SU-DHL-6 (cell line): ENCODE results near the gene SCFD2.

Experiments
- H2AFZ ChIP-seq: fragments of 200-600 bp; sonication (generic); 2 replicates; pipeline ENCODE4 v1.6.1; 2014; ENCODE audit warnings: low read depth, mild to moderate bottlenecking, moderate library complexity, mixed read lengths, antibody characterized with exemption, low read length; ENCODE audit not compliant: severe bottlenecking
- H3F3A ChIP-seq: fragments of 200-600 bp; shearing (Covaris generic); 2 replicates; pipeline ENCODE4 v1.6.0; 2016; ENCODE audit warnings: antibody characterized with exemption, mild to moderate bottlenecking; ENCODE audit not compliant: insufficient read depth
- H3K27ac ChIP-seq: fragments of 200-600 bp; sonication (generic); 2 replicates; pipeline ENCODE4 v1.5.1; 2016; ENCODE audit warnings: low read depth, mild to moderate bottlenecking, low read length, moderate library complexity, mixed read lengths
- H3K27me3 ChIP-seq: fragments of 200-600 bp; sonication (generic), shearing (Covaris generic); 2 replicates; pipeline ENCODE4 v1.6.0; 2014; ENCODE audit warnings: mild to moderate bottlenecking, low read length
- H3K36me3 ChIP-seq: fragments of 200-600 bp; sonication (generic); 2 replicates; pipeline ENCODE4 v1.6.1; 2014; ENCODE audit warnings: mild to moderate bottlenecking, low read length, mixed read lengths
- H3K4me2 ChIP-seq: fragments of 300-600, 200-600 bp; shearing (Covaris generic), sonication (generic); 2 replicates; pipeline ENCODE4 v1.6.0; 2014; ENCODE audit warnings: low read length, low read depth, mild to moderate bottlenecking; ENCODE audit not compliant: poor library complexity, severe bottlenecking
- H3K4me3 ChIP-seq: fragments of 200-600 bp; sonication (generic); 2 replicates; pipeline ENCODE4 v1.5.1; 2014; ENCODE audit warnings: antibody characterized with exemption, low read length, mild to moderate bottlenecking, mixed read lengths; ENCODE audit not compliant: insufficient read depth, poor library complexity, severe bottlenecking
- H3K79me2 ChIP-seq: fragments of 200-600 bp; sonication (generic); 2 replicates; pipeline ENCODE4 v1.6.1; 2014; ENCODE audit warnings: mild to moderate bottlenecking, low read length, moderate library complexity; ENCODE audit not compliant: insufficient read depth
- H3K9ac ChIP-seq: fragments of 200-600 bp; sonication (generic); 2 replicates; pipeline ENCODE4 v1.7.0; 2014; ENCODE audit warnings: mild to moderate bottlenecking, low read length
- H3K9me2 ChIP-seq: fragments of 200-600 bp; sonication (generic); replicated peaks from 2 replicates; pipeline ENCODE4 v1.6.1; 2014; ENCODE audit warnings: low read length; ENCODE audit not compliant: insufficient read depth
- H3K9me3 ChIP-seq: fragments of 200-600 bp; sonication (generic); 2 replicates; pipeline ENCODE4 v1.6.1; 2014; ENCODE audit warnings: low read length, mixed read lengths; ENCODE audit not compliant: insufficient read depth
- H4K20me1 ChIP-seq: fragments of 200-600 bp; sonication (generic); 2 replicates; pipeline ENCODE4 v1.6.1; 2014; ENCODE audit warnings: low read depth, mild to moderate bottlenecking, antibody characterized with exemption, low read length, moderate library complexity, mixed read lengths
- EZH2phosphoT487 ChIP-seq: fragments of 200-600 bp; sonication (generic), shearing (Covaris generic); conservative IDR thresholded peaks from 2 replicates; pipeline ENCODE4 v1.6.1; 2018; ENCODE audit warnings: mild to moderate bottlenecking, antibody characterized with exemption, low read length, moderate library complexity, mixed read lengths
- TF ChIP-seq, protein P1 (sequence below): fragments of 200-600 bp; sonication (generic); IDR thresholded peaks from one replicate; pipeline ENCODE4 v1.5.1; 2017; ENCODE audit warnings: antibody characterized with exemption, mild to moderate bottlenecking, low read length, moderate library complexity; ENCODE audit not compliant: insufficient read depth, poor library complexity, severe bottlenecking

Gene SCFD2

DNA sequence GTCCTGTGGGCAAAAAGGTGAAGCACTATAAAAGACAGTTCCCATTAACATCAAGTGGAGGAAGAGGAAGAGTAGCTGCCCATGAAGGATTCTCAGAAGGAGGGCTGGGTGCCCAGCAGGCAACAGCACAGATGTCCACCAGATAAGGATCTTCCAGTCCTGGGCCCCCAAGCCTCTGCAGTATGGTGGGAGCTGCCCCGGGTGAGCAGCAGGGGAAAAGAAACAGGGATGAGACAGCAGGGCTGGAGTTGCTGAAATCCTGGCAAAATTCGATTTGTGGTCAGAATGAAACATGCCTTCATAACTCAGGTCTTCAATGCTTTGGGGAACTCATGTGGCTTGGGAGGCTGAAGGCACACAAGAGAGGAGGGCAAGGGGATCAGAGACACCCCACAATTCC is 409.2 kb downstream of the SCFD2 start:
- Histone ChIP-seq H3K27me3 (no peaks in the 10 kb centered on the region), H3K9me2 (no peaks in the 10 kb centered on the region), H3K79me2 (no peaks in the 10 kb centered on the region), H3K4me2 (no peak overlapping the region), H3K27ac (no peak overlapping the region), H3K9ac (no peak overlapping the region), H3K36me3 (no peaks in the 10 kb centered on the region), H3K4me3 (no peak overlapping the region), H3F3A (no peaks in the 10 kb centered on the region), H4K20me1 (no peaks in the 10 kb centered on the region), H3K9me3 (no peaks in the 10 kb centered on the region), H2AFZ (no peak overlapping the region)
- TF ChIP-seq, protein P1, sequence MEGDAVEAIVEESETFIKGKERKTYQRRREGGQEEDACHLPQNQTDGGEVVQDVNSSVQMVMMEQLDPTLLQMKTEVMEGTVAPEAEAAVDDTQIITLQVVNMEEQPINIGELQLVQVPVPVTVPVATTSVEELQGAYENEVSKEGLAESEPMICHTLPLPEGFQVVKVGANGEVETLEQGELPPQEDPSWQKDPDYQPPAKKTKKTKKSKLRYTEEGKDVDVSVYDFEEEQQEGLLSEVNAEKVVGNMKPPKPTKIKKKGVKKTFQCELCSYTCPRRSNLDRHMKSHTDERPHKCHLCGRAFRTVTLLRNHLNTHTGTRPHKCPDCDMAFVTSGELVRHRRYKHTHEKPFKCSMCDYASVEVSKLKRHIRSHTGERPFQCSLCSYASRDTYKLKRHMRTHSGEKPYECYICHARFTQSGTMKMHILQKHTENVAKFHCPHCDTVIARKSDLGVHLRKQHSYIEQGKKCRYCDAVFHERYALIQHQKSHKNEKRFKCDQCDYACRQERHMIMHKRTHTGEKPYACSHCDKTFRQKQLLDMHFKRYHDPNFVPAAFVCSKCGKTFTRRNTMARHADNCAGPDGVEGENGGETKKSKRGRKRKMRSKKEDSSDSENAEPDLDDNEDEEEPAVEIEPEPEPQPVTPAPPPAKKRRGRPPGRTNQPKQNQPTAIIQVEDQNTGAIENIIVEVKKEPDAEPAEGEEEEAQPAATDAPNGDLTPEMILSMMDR = no peak
- TF ChIP-seq EZH2phosphoT487 = no peak

DNA sequence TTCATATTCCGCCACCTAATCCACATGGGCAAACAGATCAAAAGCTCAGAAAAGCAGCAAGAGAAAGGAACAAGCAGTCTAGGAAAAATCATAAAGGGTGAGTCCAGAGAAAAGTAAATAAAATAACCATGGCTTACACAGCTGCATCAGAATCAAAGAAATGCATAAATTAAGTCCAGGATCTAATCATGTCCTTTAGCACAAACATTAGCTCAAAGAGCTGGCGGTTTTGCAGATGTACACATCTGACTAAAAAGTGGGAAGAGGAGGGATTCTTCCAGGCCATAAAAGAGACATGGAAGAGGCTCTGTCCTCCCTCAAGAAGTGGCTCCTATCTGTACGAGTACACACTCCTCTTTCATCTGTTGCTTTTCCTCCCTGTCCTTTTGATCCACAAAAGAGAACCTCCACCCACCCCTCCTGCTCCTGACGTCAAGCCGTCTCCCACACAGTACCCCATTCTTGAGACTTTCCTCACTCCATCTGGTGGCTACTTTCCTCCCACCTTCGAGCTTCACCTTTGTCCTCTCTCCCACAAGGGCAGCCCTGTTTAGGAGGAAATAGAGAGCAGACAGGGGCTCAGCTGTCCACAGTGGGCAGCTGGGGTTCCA is 411.2 kb downstream of the SCFD2 start:
- no peaks in the 10 kb centered on the region for H3K79me2 ChIP-seq
- H3K27ac ChIP-seq = no peak overlapping the region
- H3K27me3 ChIP-seq = no peaks in the 10 kb centered on the region
- H3K36me3 ChIP-seq = no peaks in the 10 kb centered on the region
- H3K9me3 ChIP-seq = no peaks in the 10 kb centered on the region
- no peak overlapping the region for H3K4me2 ChIP-seq
- no peak overlapping the region for H3K4me3 ChIP-seq
- H3K9ac ChIP-seq = no peak overlapping the region
- H2AFZ ChIP-seq = no peak overlapping the region
- H3K9me2 ChIP-seq = no peaks in the 10 kb centered on the region
- no peaks in the 10 kb centered on the region for H4K20me1 ChIP-seq
- TF ChIP-seq, protein P1 = no peak
- no peak for TF ChIP-seq EZH2phosphoT487
- H3F3A ChIP-seq = no peaks in the 10 kb centered on the region

DNA sequence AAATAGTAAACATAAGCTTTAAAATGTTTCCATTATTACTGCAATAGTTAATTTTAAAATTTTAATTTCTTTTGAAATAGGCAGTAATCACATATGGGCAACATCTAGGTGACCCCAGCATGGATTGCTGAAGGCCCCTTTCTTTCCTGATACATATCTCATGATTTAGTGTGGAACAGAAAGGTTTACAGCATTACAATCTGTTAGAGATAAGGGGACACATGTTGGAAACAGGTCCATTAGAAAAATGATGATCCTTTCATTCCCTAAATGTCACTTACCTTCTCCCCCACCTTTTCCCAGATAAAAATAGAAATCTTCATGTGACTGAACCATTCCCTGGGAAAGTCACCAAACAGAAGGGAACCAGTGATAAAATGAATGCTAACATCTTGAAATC is 413.3 kb downstream of the SCFD2 start:
- no peak overlapping the region for H3K27ac ChIP-seq
- H3K4me3 ChIP-seq = no peak overlapping the region
- no peaks in the 10 kb centered on the region for H3K79me2 ChIP-seq
- no peaks in the 10 kb centered on the region for H3K36me3 ChIP-seq
- no peaks in the 10 kb centered on the region for H3F3A ChIP-seq
- no peaks in the 10 kb centered on the region for H4K20me1 ChIP-seq
- H2AFZ ChIP-seq = no peak overlapping the region
- no peak overlapping the region for H3K4me2 ChIP-seq
- TF ChIP-seq, protein P1 = no peak
- TF ChIP-seq EZH2phosphoT487 = no peak
- H3K9me3 ChIP-seq = no peaks in the 10 kb centered on the region
- H3K9me2 ChIP-seq = no peaks in the 10 kb centered on the region
- no peak overlapping the region for H3K9ac ChIP-seq
- no peaks in the 10 kb centered on the region for H3K27me3 ChIP-seq
